Neutrophil (primary cell): ENCODE measurements around the gene PAMR1.

ENCODE experiments used
- H3K27ac ChIP-seq: fragments of 200-600 bp; sonication (generic); 2 replicates; pipeline ENCODE4 v1.5.1; 2016; ENCODE audit warnings: mild to moderate bottlenecking, moderate library complexity
- H3K27me3 ChIP-seq: fragments of 200-600 bp; sonication (generic); 2 replicates; pipeline ENCODE4 v1.6.0; 2016; ENCODE audit warnings: mild to moderate bottlenecking
- H3K36me3 ChIP-seq: fragments of 200-600 bp; sonication (generic); 2 replicates; pipeline ENCODE4 v1.5.1; 2017
- H3K4me1 ChIP-seq, 2 experiments: fragments of 200-600 bp in 1 of 2; sonication (generic) in 1 of 2; 1 replicate in 1 of 2; 2 replicates in 1 of 2; pipeline versions ENCODE4 v1.5.1 to v1.6.1; 2013 to 2016; ENCODE audit warnings: low read depth in 1 of 2, low read length in 1 of 2, mild to moderate bottlenecking in 1 of 2, moderate library complexity in 1 of 2; ENCODE audit not compliant: control insufficient read depth in 1 of 2, insufficient read depth in 1 of 2
- H3K4me3 ChIP-seq, 2 experiments: fragments of 200-600 bp in 1 of 2; sonication (generic) in 1 of 2; 1 replicate in 1 of 2; 2 replicates in 1 of 2; pipeline ENCODE4 v1.5.1; 2013 to 2016; ENCODE audit warnings: low read depth in 1 of 2, low read length in 1 of 2, mild to moderate bottlenecking in 1 of 2, moderate library complexity in 1 of 2
- H3K9me3 ChIP-seq: fragments of 200-600 bp; sonication (generic); 2 replicates; pipeline ENCODE4 v1.5.1; 2016
- TF ChIP-seq, protein P1 (sequence below): fragments of 200-600 bp; sonication (generic); IDR thresholded peaks from 2 replicates; pipeline ENCODE4 v1.5.1; 2016; ENCODE audit warnings: antibody characterized with exemption

PAMR1 gene

DNA sequence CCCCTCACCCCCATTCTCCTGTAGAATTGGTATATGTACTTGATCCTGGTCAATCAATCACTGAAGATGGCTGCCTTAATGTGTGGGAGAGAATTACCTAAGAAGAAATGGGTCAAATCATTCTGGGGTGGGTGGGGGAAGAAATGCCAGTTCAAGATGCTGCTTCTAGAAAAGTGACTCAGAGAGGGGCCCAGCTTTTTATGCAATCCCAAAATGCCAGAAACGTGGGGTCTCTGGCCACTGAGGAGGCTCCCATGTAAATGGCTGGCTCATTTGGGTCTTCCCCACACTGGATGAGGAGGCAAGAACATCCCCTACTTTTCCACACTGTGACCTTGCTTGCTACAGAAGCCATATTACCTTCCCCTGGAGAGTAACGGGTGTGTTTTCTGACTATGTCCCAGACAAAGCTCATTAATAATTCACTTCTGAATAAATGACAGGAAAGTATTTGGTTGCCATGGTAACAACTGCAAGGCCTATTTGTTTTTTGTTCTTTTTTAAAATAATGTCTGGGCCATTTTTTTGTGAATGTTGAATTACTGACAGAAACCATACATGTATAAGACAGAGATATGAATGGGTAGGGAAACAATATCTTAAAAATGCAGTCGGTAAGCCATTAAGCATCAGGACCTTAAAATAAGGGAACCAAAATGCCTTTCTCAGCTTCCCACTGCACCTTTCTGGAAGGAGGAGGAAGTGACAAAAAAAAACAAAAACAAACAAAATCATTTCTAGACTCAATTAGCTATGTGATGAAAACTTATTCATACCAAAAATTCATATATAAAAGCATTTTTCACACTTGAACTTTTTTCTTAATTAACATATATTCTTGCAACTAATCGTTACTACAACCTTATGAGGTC, 138.1 kb downstream of the PAMR1 start:
- TF ChIP-seq, protein P1, sequence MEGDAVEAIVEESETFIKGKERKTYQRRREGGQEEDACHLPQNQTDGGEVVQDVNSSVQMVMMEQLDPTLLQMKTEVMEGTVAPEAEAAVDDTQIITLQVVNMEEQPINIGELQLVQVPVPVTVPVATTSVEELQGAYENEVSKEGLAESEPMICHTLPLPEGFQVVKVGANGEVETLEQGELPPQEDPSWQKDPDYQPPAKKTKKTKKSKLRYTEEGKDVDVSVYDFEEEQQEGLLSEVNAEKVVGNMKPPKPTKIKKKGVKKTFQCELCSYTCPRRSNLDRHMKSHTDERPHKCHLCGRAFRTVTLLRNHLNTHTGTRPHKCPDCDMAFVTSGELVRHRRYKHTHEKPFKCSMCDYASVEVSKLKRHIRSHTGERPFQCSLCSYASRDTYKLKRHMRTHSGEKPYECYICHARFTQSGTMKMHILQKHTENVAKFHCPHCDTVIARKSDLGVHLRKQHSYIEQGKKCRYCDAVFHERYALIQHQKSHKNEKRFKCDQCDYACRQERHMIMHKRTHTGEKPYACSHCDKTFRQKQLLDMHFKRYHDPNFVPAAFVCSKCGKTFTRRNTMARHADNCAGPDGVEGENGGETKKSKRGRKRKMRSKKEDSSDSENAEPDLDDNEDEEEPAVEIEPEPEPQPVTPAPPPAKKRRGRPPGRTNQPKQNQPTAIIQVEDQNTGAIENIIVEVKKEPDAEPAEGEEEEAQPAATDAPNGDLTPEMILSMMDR: no peak
- Histone ChIP-seq H3K36me3 (no peaks in the 10 kb centered on the region), H3K27me3 (no peaks in the 10 kb centered on the region)

DNA sequence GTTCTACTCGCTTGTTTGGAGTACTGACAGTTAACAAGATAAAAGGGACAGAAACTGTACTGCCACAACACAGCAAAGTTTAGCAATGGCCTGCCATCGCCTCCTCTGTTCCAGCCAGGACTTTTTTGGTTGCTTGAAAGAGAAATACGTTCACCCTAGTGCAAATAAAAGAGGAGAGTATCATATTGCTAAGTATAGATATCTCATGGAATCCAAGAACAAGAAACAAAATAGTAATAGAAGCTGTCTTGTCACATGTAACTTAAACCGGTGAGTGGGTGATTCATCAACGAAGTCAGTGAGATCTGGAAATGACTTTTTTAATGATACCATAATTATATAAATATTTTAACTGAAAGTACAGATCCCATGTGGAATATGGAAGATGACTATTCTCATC, 141.5 kb downstream of the PAMR1 start:
- Histone ChIP-seq H3K4me3 (no peak overlapping the region), H3K27ac (no peak overlapping the region)

More for the DNA sequence above, 138.1 kb downstream of the PAMR1 start:
- Histone ChIP-seq H3K4me1 (peaks cover 3 to 6% of the 10 kb centered on the region in 2 experiments), H3K27ac (no peak overlapping the region), H3K9me3 (no peaks in the 10 kb centered on the region), H3K4me3 (no peak overlapping the region)

More for the DNA sequence above, 141.5 kb downstream of the PAMR1 start:
- Histone ChIP-seq H3K9me3 (no peaks in the 10 kb centered on the region), H3K36me3 (no peaks in the 10 kb centered on the region), H3K4me1 (no peaks in the 10 kb centered on the region), H3K27me3 (no peaks in the 10 kb centered on the region)
- TF ChIP-seq, protein P1: no peak
